GM18505 (cell line): ENCODE measurements around the gene TNIP3.

Experiments
- ATAC-seq: cut with Tn5 transposase; IDR thresholded peaks from one replicate; pipeline ENCODE4 v1.9.1; 2021; ENCODE audit not compliant: unreplicated experiment
- POLR2A ChIP-seq: IDR thresholded peaks from 4 replicates; pipeline ENCODE4 v1.6.1; 2011; ENCODE audit warnings: borderline replicate concordance; ENCODE audit not compliant: insufficient read depth, insufficient read length; ENCODE audit errors: extremely low read depth

The TNIP3 gene

DNA sequence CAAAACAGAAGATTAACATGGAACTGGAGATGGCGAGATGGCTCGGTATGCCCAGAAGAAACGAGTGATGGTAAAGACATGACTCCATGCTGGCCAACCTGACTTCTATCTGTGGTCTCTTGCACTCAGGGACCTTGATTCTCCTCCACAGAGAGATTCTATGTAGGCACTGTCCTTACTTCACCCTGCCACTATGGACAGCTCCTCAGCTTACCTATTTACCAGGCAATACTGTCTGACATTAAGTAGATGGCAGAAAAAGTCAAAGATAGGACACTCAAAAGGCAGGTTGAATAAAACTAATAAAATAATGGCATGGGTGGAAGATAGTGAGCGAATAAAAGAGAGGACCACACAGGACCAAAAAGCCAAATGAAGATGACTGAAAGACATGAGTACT, 56.6 kb downstream of the TNIP3 start:
- no peak for ATAC-seq
- no peak for TF ChIP-seq POLR2A

DNA sequence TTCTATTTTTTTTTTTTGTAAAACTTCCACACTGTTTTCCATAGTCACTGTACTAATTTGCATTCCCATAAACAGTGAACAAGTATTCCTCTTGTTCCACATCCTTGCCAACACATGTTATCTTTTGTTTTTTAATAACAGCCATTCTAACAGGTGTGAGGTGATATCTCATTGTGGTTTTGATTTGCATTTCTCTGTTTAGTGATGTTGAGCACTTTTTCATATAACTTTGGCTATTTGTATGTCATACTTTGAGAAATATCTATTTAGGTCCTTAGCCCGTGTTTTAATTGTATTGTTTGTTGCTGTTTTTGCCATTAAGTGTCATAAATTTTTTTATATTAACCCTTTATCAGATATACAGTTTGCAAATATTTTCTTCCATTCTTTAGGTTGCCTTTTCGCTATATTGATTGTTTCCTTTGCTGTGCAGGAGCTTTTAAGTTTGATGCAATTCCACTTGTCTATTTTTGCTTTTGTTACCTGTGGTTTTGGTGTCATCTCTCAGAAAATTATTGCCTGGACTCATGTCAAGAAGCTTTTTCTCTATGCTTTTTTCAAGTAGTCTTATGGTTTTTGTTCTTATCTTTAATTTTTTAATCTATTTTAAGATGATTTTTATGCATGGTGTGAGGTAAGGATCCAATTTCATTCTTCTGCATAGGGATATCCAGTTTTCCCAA, 63.9 kb downstream of the TNIP3 start:
- TF ChIP-seq POLR2A = no peak
- no peak for ATAC-seq

DNA sequence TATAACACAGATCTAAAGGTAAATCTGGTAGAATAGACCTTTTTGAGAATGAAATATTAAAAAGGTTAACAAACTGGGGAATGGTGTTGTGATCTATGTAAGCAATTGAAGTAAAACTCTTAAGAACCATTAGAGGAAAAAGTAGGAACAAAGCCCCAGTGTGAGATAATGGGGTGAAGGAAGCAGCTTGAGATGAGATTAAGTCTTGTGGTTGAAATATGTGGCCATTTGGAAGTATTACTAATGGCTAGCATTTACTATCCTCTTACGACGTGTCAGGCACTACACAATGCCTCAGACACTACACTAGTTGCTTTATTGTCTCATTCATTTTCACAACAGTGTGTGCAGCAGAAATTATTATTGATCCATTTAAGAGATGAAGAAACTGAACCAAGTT, 65.9 kb downstream of the TNIP3 start:
- ATAC-seq = no peak

DNA sequence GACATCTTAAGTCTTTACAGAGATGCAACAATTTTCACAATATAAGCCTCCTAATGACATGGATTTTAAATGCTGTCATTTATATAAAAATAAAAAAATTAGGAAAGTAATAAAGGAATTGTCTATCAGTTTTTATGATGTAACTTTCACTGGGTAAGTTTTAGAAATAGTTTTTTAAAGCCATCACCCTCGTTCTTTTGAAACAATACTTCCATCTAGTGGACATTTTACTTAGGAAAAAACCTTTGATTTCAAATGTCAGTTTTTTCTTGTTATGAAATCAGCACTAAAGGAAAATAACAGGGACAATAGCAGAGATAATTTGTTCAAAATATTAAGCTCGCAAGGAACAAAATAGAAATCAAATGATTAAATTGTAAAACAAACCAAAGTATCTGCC, 67.5 kb downstream of the TNIP3 start:
- no peak for ATAC-seq

More for the DNA sequence above, 65.9 kb downstream of the TNIP3 start:
- TF ChIP-seq POLR2A = no peak

DNA sequence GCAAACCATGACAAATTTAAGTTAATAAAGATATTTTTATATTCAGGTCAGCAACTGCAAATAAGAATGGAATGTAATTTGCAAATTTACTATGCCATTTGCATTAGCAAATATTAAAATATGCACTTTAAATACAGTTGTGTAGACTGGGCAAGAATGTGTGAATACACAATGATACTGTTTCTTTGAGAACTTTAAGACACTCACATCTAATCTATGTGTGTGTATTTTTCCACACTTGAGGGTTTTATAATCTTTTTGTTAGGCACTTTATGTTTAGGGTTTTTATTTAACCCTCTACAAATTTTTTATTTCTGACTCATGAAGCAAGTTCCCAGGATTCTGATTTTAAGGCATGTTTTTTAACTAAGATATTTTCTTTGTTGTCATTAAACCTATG, 67.9 kb downstream of the TNIP3 start:
- TF ChIP-seq POLR2A = no peak
- ATAC-seq = no peak

More for the DNA sequence above, 67.5 kb downstream of the TNIP3 start:
- no peak for TF ChIP-seq POLR2A

DNA sequence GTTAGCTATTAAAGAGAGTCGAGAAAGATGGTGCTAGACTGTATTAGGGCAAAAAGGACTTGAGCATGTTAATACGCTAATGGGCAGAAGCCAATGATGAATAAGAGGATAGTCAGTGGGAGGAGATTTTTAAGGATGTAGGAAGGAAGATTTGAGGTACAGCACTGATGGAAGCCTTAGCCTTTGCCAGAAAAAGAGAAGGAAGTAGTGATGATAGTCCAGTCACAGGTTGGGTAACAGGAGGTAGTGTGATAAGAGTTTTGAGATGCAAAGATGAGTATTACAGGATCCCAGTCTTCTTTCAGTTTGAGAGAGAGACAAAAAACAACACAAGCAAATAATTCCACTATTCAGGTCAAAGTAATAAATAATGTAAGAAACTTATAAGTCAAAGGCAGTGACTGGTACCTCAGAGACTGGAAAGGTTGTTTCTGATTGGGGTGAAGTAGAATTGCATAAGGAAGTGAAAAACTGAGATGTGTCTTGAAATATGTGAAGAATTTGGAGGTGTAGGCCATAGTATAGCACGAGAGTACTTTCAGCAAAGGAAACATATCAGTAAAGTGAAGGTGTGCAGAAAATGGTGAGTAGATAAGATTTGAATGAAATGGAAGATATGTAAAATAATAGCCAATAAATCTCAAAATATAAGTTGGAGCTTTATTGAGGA, 69.7 kb downstream of the TNIP3 start:
- TF ChIP-seq POLR2A = no peak
- ATAC-seq = no peak

DNA sequence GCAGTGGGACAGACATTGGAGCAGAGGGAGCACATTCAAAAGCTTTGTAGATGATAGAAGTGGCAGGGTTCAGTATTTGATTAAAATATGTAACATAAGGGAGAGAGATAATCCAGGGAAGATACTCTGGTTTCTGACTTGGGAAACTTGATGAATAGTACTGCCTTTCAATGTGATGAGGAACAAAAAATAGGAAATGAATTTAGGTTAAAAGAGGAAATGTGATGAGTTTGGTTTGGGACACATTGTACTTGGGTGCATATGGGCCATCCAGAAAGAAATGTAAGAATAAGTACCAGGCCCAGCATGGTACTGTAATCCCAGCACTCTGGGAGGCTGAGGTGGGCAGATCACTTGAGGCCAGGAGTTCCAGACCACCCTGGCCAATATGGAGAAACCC, 70.9 kb downstream of the TNIP3 start:
- no peak for TF ChIP-seq POLR2A
- ATAC-seq = no peak

DNA sequence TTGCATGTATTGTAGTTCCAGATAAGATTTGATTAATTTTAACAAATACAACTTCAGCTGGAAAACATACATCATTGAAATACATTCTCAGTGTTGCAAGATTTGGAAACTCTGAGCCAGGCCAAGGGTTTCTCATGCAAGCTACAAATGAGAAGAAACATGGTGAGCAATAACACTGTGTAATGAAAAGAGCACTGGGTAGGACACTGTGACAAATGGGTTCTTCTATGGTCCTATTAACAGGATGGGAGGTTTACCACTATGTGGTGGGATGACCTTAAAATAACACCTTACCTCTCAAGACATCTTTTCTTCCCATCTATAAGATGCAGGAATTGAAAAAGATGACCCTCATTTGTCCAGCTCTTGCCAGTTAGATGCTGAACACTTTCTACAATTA, 72.2 kb downstream of the TNIP3 start:
- no peak for ATAC-seq
- no peak for TF ChIP-seq POLR2A

DNA sequence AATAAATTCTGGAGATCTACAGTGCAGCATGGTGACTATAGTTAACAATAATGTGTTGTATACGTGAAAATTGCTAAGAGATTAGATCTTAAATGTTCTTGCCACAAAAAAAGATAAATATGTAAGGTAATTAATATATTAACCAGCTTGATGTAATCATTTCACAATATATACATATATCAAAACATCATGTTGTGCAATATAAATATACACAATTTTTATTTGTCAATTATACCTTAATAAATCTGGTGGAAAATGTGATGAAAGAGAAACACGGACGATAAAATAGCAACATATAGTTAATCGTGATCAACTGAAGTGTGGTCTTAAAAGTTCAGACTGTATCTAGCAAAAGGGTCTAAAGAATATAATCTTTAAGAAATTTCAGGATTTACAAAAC, 75.3 kb downstream of the TNIP3 start:
- ATAC-seq = no peak
- no peak for TF ChIP-seq POLR2A
